ENCODE results near the gene S100B.

The S100B gene

GRCh38 chr21:46628868-46629267 is 24.0 kb upstream of the S100B start:
- in situ Hi-C loops (cut with MboI; ENCODE audit: low sequenced_read_pairs) = no loop called here

- in situ Hi-C loops (cut with MboI; ENCODE audit: low sequenced_read_pairs) = no loop called here
Measured at GRCh38 chr21:46627726-46628125, 22.8 kb upstream of the S100B start.

DNA sequence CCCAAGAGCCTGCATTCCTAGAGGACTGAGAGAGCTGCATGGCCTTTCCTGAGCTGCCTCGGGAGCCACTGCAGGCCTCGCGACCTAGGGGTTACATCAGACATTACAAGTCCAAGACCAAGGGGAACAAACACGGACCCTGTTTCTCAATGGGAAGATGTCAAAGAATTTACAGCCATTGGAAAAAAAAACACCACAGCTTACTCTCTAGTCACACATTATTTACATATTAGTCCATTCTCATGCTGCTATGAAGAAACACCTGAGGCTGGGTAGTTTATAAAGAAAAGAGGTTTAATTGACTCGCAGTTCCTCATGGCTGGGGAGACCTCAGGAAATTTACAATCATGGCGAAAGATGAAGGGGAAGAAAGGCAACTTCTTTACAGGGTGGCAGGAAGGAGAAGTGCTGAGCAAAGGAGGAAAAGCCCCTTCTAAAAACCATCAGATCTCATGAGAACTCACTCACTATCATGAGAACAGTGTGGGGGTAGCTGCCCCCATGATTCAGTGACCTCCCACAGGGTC is 22.2 kb upstream of the S100B start:
- in situ Hi-C loops (cut with MboI; ENCODE audit: low sequenced_read_pairs) = no loop called here

DNA sequence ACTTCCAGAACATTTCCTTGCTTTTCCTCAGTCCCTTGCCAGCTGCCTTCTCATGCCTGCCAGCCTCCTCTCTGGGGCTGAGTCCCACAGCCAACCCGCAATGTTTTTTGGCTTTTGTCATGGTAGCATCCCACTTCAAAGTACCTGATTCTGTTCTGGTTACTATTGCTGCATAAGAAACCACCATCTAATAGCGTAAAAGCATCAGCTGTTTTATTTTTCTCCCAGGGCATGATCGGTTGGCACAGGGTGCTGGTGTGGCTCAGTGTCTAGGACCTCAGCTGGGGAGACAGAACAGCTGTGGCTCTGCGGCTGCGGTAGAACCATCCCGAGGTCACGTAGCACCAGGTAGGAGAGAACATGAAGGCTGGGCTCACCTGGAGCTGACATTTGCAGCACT is 21.7 kb upstream of the S100B start:
- in situ Hi-C loops (cut with MboI; ENCODE audit: low sequenced_read_pairs) = no loop called here

DNA sequence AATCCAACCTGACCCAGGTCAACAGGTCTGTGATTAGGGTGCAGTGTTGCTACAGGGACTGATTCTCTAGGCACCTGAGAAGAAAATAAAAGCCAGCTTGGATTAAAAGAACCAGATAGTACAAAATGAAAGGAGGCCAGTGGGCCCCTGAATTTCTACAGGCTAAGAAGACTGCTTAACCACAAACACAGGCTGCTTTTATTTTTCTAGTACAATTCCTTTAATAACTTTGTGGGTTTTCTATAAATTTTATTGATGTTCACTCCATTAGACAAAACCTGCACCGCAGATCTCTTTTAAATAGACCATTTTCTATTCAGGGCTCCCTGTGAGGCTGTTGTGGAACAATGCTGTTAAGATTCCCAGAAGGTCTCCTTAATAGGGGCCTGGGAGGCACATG is 20.9 kb upstream of the S100B start:
- in situ Hi-C loops (cut with MboI; ENCODE audit: low sequenced_read_pairs) = no loop called here

DNA sequence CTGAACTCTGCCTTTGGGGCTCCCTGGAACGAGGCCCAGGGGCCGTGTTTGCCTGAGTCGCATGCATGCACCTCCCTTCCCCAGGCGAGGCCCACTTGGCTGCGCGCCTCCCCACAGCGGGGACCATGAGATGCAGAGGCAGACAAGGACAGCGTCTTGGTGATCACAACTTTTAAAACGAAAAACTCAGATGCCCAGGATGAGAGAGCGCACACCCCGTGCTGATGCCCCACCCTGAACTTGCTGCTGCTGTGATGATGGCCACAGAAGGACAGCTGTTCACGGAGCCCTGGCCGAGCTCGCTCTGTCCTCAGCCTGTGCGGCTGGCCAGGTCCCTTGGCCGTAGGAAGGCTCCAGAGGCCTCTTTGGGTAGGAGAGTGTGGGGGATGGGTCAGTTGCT is 19.2 kb upstream of the S100B start:
- in situ Hi-C loops (cut with MboI; ENCODE audit: low sequenced_read_pairs) = no loop called here

DNA sequence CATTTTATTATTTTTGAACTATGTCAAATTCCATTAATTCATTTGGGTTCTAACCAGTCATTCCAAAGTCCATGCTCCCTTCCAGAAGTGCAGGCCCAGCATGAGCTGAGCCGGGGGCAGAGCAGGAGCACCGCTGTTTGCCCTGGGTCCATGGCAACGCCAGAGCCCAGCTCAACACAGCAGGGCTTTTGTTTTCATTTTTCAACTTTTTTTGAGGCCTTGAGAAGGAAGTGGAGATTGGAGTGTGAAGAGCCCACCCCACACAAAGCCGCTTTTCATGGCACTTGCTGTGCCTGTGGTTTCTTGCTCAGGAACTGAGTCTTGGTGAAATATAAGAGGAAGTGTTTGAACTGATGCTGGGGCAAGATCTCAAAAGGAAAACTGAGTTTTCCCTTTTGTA is 17.3 kb upstream of the S100B start:
- in situ Hi-C loops (cut with MboI; ENCODE audit: low sequenced_read_pairs) = no loop called here

DNA sequence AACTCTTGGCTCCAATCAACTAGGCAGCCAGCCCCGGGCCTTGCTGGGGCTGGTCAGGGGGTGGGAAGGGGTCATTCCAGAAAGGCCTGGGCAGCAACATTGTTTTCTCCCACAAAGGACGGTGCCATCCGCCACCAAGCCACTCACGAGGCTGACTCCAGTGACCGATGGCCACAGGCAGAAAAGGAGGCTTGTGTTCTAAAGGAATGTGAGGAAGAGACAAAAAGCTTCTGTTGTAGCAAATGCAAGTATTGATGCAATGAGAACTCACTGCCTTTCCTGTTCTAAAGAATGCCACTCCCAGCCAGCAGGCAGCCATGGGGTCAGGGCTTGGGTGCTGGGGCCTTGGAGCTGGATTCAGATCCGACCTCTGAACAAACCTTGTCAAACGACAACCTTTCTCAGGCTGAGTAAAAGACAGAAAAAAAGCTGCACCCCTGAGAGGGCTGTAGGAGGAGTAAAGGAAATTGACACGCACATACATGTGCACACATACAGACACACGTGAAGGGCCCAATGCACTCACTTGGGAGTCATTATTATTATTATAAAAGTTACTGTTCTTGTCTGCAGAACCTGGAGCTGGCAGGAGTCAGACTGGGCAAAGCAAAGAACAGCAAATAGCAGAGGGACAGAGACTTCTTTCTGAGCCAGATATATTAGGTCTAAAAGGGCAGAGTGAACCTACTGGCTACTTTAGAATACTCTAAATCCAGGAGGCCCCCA is 16.7 kb upstream of the S100B start:
- in situ Hi-C loops (cut with MboI; ENCODE audit: low sequenced_read_pairs) = no loop called here

DNA sequence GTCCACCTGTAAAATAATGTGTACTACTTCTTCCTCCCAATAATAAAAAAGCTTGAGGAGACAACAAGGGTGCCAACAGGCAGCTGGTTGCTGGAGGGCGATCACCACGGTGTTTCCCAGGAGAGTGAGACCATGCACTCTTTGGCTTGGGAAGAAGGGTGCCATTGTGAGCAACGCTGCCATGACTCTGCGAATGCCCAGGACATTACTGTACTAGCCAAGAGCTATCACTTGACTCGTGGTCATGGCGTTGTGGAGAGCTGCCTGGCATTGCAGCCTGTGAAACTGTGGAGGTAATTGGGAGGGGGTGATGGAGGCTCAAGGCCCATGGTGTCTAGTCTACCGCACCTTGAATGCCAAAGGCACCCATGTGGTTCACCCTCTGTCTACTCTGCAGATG is 16.0 kb upstream of the S100B start:
- in situ Hi-C loops (cut with MboI; ENCODE audit: low sequenced_read_pairs) = no loop called here

DNA sequence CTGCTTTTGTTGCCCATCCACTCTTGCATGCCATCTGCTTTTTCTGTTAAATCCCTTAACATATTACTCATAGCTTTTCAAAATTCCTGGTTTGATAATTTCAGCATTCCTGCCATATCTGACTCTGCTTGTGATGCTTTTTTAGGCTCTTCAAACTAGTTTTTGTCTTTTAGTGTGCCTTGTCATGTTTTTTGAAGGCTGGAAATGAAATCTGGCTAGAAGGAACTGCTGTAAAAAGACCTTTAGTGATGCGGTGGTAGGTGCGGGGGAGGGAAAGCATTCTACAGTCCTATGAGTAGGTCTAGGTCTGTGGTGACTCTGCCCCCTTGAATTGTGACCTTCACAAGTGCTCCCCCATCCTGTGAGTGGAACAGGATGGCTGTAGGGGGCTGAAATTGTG is 15.0 kb upstream of the S100B start:
- in situ Hi-C loops (cut with MboI; ENCODE audit: low sequenced_read_pairs) = no loop called here

- in situ Hi-C loops (cut with MboI; ENCODE audit: low sequenced_read_pairs) = no loop called here
Measured at GRCh38 chr21:46618738-46619379, 14.0 kb upstream of the S100B start.

DNA sequence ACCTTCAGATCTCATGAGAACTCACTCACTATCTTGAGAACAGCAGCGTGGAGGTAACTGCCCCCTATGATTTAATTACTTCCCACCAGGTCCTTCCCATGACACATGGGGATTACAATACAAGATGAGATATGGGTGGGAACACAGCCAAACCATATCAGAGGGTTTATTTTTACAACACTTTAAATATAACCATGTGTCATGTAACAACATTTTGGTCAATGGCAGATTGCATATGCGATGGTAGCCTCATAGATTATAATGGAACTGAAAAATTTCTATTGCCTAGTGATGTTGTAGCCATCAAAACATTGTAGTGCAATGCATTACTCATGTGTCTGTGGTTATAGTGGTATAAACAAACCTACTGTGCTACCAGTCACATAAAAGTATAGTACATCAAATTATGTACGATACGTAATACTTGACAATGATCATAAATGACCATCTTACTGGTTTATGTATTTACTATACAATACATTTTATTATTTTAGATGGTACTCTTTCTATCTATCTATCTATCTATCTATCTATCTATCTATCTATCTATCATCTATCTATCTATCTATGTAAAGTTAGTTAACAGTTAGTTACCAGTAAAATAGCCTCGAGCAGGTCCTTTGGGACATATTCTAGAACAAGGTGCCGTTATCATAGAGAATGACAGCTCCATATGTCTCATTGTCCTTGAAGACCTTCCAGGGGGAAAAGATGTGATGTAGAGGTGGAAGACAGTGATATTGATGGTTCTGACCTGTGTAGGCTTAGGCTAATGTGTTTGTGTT is 12.6 kb upstream of the S100B start:
- in situ Hi-C loops (cut with MboI; ENCODE audit: low sequenced_read_pairs) = no loop called here

DNA sequence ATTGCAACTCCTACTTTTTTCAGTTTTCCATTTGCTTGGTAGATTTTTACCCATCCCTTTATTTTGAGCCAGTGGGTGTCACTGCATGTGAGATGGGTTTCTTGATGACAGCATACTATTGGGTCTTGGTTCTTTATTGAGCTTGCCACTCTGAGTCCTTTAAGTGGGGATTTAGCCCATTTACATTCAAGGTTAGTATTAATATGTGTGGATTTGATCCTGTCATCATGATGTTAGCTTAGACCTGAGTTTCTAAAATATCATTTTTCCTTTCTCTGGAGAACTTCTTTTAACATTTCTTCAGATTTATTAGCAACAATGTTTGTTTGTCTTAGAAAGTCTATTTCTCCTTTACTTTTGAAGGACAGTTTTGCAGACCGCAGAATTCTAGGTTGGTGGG is 11.8 kb upstream of the S100B start:
- in situ Hi-C loops (cut with MboI; ENCODE audit: low sequenced_read_pairs) = no loop called here

DNA sequence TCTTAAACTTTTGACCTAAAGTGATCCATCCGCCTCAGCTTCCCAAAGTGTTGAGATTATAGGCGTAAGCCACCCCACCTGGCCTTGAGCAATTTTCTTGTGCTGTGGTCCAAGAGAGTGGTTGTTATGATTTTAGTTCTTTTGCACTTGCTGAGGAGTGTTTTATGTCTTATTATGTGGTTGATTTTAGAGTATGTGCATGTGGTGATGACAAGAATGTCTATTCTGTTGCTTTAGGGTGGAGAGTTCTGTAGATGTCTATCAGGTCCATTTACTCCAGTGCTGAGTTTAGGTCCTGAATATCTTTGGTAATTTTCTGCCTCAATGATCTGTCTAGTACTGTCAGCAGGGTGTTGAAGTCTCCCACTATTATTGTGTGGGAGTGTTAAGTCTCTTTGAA is 11.2 kb upstream of the S100B start:
- in situ Hi-C loops (cut with MboI; ENCODE audit: low sequenced_read_pairs) = no loop called here

- in situ Hi-C loops (cut with MboI; ENCODE audit: low sequenced_read_pairs) = no loop called here
Measured at GRCh38 chr21:46613391-46613790, 8.5 kb upstream of the S100B start.

- in situ Hi-C loops (cut with MboI; ENCODE audit: low sequenced_read_pairs) = no loop called here
Measured at GRCh38 chr21:46610018-46610701, 5.3 kb upstream of the S100B start.

DNA sequence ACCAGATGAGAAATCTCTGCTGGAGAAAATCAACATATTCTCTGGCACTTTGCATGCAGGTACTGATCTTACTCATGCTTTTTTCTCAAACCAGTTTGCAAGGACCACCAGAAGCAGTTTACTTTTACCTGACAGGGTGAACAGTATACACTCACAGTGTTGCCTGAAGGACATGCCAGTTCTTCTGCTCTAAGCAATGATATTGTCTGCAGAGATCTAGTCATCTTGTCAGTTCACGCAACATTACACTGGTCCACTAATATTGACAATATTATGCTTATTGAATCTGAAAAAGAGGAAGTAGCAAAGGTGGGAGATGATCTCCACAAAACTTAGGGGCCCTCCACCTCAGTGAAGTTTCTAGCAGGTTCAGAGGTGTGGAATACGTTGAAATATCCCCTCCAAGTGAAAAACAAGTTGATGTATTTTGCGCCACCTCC is 3.8 kb upstream of the S100B start:
- in situ Hi-C loops (cut with MboI; ENCODE audit: low sequenced_read_pairs) = no loop called here

GRCh38 chr21:46607636-46608035 is 2.8 kb upstream of the S100B start:
- in situ Hi-C loops (cut with MboI; ENCODE audit: low sequenced_read_pairs) = no loop called here

DNA sequence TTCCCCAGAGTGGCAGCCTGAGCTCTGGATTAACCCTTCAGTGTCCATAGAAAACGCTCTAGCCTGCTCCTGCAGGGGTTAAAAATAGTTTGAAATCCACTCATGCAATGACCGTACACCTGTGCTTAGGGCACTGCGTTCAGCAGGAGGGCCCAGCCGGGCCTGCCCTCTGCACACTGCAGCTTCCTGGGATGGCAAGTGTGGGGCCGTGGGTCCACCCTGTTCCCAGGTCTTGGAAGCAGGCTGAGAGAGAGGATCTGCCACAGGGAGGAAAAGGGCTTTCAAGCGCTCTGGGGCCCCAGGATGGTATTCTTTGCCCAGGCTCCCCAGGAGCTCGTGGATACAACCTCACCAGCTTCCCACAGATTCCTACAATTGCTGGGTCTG is 1.5 kb upstream of the S100B start:
- in situ Hi-C loops (cut with MboI; ENCODE audit: low sequenced_read_pairs) = no loop called here

- in situ Hi-C loops (cut with MboI; ENCODE audit: low sequenced_read_pairs) = no loop called here
Measured at GRCh38 chr21:46605767-46606426, 1.0 kb upstream of the S100B start.

Data from HL-60/S4 treated with phorbol 12-myristate 13-acetate at 8.2 ng/mL for 4 days and 3 days (cell line).